ENCODE results near the gene CKS2.

CKS2 gene

DNA sequence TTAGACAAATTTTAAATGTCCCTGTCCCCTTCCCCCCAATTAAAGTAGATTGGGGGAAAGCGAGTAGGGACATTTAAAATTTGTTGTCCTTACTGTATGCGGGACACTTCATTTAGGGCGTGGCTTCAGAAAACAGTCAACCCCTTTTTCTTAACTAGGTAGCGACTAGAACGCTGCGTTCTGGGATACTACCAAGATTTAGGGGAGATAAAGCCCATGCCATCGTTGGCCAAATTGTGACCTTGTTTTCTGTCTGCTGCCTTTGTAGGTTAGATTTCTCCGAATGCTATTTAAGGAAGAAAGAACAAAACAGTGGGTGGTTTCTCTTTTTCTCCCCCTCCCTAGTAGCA lies 1.2 kb downstream of the CKS2 start:
- DNase-seq (ENCODE audit: low read depth) = no peak
- H3K4me3 ChIP-seq (ENCODE audit: low read length) = peak overlapping the region; percentile 77
- TF ChIP-seq, protein P1, sequence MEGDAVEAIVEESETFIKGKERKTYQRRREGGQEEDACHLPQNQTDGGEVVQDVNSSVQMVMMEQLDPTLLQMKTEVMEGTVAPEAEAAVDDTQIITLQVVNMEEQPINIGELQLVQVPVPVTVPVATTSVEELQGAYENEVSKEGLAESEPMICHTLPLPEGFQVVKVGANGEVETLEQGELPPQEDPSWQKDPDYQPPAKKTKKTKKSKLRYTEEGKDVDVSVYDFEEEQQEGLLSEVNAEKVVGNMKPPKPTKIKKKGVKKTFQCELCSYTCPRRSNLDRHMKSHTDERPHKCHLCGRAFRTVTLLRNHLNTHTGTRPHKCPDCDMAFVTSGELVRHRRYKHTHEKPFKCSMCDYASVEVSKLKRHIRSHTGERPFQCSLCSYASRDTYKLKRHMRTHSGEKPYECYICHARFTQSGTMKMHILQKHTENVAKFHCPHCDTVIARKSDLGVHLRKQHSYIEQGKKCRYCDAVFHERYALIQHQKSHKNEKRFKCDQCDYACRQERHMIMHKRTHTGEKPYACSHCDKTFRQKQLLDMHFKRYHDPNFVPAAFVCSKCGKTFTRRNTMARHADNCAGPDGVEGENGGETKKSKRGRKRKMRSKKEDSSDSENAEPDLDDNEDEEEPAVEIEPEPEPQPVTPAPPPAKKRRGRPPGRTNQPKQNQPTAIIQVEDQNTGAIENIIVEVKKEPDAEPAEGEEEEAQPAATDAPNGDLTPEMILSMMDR (conservative IDR thresholded peaks at IDR 0.05; ENCODE audit: low read length) = no peak

DNA sequence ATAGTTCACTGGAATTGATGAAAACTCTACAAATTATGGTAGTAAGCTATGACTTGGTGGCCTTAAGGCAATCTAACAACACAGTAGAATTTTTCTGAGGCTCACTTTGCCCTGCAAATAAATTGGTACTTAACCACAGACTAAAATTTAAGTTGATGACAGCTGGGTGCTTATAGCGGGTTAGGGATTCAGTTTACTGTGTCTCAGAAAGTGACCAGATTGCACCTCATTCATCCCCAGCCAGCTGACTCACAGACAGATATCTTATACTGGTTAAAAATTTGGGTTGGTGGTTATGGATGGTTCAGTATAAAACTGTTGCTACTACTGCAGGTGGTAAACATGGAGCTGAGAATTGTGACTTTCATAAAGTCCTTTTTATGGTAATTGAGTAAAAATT lies 2.8 kb downstream of the CKS2 start:
- TF ChIP-seq, protein P1 (conservative IDR thresholded peaks at IDR 0.05; ENCODE audit: low read length) = no peak
- DNase-seq (ENCODE audit: low read depth) = no peak
- peak overlapping the region; percentile 11 for H3K4me3 ChIP-seq (ENCODE audit: low read length)

DNA sequence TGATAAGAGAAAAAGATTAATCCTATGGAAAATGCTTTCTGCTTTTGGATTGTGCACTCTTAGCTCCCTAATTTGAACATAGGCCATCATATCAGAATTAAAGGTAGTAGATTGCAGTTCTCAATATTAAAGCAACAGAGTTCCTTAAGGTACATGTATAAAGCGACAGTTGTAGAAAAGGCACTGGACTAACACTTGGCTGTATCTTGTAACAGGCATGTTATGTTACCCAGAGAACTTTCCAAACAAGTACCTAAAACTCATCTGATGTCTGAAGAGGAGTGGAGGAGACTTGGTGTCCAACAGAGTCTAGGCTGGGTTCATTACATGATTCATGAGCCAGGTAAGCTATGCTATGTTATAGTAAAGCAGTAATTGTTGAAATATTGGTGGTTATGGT lies 4.0 kb downstream of the CKS2 start:
- DNase-seq (ENCODE audit: low read depth) = no peak
- TF ChIP-seq, protein P1 (conservative IDR thresholded peaks at IDR 0.05; ENCODE audit: low read length) = no peak
- H3K4me3 ChIP-seq (ENCODE audit: low read length) = no peak overlapping the region

DNA sequence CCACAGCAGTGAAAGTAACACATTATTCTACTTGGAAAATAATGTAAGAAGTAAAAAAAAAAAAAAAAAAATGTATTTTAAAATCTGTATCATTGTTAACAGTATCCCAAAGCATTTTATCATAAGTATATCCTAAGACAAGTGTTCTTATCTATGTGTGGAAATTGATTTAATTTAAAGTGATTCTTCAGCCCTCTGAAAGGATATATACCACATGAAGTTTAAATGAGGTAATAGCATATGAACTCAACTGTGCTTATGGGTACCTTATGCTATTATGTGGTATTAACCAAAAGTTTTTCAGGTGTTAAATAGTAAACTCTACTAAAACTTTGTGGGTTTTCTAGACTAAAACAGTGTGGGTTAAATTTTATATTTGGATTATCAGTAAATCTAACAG lies 4.5 kb downstream of the CKS2 start:
- TF ChIP-seq, protein P1 (conservative IDR thresholded peaks at IDR 0.05; ENCODE audit: low read length) = no peak
- H3K4me3 ChIP-seq (ENCODE audit: low read length) = no peak overlapping the region
- DNase-seq (ENCODE audit: low read depth) = no peak

DNA sequence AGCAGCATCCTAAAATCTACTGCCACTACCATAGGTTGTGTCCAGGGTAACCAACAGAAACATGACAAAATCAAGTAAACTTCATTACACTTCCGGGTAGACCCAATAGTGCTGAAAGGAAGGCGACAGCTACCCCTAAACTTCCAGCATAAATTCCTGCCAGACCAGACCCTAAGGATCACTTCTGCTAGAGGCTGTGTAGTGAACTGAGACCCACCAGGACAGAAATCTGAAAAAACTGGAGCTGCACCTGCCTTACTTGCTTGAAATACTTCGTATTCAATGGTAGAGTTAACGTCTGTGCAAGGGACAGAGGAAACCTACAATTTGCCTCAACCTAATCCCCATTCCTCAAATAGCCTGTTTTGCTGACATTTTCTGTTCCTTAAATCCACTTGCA lies 6.3 kb downstream of the CKS2 start:
- TF ChIP-seq, protein P1 (conservative IDR thresholded peaks at IDR 0.05; ENCODE audit: low read length) = no peak
- H3K4me3 ChIP-seq (ENCODE audit: low read length) = peak overlapping the region; percentile 7
- DNase-seq (ENCODE audit: low read depth) = no peak

DNA sequence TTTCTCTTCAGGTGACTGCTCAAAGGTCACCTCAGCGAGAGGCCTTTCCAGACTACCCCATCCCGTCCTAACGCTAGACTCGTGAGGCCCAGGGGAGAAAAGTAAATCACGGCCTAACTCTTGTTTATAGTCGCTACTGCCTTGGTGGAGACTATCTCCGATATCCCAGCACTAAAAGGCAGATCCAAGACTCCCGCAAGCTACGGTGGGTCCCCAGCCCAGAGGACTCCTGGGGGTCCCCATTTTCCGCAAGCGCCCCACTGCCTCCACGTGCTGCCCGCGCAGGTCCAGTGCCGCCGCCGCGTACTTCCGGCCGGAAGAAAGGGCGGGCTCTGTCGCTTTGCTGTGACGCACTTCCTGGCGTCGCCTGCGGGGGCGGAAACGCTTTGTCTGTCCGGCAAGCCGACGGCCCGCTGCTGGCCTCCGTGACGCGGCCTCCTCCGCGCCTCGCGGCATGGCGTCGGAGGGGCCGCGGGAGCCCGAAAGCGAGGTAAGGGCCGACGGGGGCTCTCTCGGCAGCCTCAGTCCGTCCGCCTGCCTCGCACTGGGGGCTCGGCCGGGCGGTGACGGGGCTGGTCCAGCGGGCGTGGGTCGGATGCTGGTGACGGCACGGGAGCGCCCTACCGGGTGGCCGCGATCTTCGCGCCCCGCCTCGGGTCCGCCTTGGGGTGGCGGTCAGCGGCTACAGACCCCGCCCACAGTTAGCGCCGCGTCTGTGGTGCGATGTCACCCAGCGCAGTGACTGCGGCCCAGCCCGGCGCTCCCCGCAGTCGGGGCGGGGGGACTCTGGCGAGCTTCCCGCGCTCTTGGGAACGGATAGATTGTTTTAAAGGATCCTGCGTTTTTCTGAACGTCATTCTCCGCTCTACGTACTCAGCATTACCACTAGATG lies 7.4 kb downstream of the CKS2 start, which contains the start of gene SECISBP2:
Gene SECISBP2, plus strand, starts transcription at position 378 of the 892 bp plus-strand sequence. Its CDS starts 77 bp downstream, at position 455.
- TF ChIP-seq, protein P1 (conservative IDR thresholded peaks at IDR 0.05; ENCODE audit: low read length) = peak; percentile 77
- peak; percentile 98 for DNase-seq (ENCODE audit: low read depth)
- H3K4me3 ChIP-seq (ENCODE audit: low read length) = peak within 1 kb of the TSS; percentile 83

Measured in AG10803 (cell line).